Smooth muscle cell of the brain vasculature (primary cell): ENCODE data around the gene UNC13A.

ENCODE experiments used
- DNase-seq: peaks from one replicate; pipeline ENCODE4 v3.0.0-alpha.2; 2012; ENCODE audit warnings: low read depth, low spot score

The UNC13A gene

DNA sequence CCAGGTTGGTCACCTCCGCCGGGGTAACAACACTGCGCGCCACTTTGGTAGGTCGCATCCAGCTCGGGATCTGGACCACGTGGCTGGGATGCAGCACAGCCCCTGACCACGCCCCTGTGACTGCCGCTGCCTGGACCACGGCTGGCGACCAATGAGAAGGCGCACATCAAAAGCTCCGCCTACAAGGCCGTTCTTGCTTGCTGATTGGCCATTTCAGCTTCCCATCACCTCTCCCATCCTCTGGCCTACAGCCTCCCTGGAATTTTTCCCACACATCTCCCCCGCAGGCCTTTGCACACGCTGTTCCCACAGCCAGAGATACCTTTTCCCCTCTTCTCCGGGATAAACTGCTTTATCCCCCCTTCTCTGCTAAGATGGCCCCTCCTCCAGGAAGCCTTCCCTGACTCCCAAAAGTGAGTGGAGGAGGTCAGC lies 18.6 kb upstream of the UNC13A start:
- no peak for DNase-seq

DNA sequence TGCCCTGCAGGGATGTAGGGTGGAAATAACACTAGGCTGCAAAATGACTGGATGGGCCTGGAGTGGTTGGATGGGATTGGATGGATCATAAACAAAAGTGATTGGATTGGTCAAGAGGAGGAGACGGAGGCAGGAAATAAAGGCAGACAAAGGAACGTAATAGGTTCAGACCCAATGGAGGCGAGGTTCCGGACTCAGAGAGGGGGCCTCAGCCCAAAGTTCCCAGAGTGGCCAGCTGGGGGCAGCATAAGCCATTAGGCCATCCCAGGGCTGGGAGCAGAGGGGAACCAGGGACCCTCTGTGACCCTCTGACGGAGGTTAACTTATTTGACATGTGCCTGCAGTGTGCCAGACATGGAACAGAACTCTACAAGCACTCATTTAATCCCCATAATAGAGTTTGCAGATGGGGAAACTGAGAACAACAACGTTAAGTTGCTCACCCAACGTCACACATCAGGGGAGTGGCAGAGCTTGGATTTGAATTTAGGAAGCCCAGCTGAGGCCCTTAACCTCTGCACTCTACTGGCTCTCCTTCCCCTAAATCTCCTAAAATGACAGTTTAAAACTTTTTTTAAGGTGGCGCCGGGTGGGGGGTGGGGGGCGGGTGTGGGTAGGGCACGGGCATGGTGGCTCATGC lies 15.8 kb upstream of the UNC13A start:
- DNase-seq: no peak

DNA sequence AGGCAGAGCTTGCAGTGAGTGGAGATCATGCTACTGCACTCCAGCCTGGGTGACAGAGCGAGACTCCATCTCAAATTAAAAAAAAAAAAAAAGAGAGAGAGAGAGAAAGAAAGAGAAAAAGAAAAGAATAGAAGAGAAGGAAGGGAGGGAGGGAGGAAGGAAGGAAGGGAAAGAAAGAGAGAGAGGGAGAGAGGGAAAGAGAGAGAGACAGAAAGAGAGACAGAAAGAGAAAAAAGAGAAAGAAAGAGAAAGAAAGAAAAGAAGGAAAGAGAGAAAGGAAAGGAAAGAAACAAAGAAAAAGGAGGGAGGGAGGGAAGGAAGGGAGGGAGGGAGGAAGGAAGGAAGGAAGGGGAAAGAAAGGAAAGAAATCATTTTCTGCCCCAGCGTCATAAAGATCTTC lies 7.0 kb upstream of the UNC13A start:
- no peak for DNase-seq

DNA sequence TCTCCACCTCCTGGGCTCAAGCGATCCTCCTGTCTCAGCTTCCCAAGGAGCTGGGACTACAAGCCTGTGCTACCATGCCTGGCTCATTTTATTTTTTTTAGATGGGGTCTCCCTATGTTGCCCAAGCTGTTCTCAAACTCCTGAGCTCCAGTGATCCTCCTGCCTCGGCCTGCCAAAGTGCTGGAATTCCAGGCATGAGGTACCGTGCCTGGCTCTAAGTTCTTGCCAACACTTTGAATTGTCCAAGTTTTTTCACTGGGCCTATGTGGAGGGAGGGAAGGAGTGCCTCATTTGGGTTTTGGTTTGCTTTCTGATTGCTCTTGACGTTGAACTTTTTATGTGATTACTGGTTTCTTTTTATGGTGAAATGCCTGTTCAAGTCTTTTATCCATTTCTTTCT lies 4.4 kb upstream of the UNC13A start:
- no peak for DNase-seq

DNA sequence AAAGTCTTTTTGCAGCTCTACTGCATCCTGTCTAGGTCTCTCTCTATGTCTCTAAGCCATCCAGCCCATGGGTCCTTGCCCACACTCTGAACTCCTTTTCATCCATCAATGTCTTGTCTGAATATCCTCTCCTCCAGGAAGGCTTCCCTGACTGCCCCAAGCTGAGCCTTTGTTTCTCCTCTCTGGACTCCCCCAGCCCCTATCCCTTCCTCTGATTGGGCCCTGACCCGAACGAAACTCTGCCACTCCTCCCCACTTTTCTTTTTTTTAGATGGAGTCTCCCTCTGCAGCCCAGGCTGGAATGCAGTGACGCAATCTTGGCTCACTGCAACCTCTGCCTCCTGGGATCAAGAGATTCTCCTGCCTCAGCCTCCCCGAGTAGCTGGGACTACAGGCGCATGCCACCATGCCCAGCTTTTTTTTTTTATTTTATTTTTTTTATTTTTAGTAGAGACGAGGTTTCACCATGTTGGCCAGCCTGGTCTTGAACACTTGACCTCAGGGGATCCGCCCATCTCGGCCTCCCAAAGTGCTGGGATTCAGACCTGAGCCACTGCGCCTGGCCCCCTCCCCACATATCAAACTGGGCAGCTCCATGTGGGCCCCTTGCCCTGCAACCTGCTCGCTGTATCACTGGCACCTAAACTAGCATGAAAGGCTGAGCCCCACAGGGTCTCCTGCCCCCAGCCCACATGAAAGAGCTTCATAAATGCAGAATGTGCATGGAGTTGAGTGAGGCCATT lies 870 bp upstream of the UNC13A start:
- no peak for DNase-seq

DNA sequence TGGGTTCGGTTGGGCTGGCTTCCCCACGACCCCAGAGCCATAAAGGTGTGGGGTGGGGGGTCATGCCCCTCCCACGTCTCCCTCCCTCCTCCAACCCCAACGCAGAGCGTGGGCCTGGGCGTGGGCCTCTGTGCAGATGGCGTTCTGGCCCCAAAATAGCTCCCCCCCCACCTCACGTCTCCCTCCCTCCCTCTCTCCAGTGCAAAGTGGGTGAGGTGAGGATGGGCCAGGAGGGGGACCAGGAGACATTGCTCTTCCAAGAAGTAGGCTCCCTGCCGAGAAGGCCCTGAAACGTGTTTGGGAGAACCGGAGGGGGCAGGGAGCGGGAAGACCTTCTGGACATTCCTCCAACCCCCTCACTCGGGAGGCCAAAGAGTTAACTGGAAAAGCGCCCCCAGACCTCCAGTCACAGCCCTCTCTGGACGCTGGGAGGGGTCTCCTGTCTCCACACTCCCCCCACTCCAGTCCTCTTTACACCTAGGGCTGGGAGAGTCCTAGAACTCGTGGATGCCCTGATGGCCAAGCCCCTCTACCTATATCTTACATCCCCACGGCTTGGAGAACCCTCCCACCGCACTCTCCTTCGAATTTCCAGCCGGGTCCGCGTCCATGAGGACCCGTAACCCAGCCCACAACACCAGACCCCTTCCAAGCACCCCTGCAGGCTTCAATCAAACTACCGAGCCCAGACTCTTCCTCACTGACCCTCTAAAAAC lies 855 bp downstream of the UNC13A start:
- no peak for DNase-seq

DNA sequence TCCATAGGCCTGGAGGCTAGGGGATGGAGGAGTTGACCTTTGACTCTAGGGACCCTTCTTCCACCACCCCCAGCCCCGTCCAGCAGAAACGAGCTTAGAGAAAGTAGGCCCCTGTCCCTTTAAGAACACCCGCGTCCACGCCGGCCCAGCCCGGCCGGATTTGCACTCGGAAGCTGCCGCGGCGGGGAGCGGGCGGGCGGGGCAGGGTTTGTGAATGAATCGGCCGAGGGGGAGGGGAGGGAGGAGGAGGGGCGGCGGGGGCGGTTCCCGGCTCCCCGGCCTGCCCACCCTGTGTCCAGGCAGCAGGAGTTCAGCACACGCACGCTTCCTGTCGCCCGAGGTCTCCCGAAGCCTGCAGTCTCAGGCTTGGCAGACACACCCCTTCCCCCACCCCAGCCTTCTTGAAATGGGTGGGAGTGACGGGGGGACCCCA lies 1.5 kb downstream of the UNC13A start:
- DNase-seq: no peak

DNA sequence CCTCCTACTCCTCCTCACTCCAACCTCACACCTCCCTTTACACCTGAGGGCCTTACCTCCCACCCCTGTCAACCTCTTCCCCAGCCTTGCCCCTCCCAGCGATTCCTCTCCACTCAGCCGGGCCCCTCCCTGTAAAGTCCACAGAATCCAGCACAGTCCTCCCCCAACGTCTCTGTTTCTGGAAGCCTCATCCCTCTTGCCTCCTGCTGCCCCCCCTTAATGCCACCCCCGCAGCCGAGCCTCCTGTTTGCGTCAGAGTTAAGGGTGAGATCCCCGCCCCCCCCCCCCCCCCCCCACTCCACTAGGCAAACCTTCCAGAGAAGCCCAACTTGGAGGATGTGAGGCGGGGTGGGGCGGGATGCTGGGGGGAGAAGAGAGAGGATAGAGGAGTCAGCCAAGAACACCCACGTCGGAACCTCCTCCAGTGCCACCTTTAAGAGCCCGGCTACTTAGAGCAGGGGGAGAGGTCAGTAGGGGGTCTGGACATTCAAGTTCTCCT lies 2.1 kb downstream of the UNC13A start:
- DNase-seq: no peak

DNA sequence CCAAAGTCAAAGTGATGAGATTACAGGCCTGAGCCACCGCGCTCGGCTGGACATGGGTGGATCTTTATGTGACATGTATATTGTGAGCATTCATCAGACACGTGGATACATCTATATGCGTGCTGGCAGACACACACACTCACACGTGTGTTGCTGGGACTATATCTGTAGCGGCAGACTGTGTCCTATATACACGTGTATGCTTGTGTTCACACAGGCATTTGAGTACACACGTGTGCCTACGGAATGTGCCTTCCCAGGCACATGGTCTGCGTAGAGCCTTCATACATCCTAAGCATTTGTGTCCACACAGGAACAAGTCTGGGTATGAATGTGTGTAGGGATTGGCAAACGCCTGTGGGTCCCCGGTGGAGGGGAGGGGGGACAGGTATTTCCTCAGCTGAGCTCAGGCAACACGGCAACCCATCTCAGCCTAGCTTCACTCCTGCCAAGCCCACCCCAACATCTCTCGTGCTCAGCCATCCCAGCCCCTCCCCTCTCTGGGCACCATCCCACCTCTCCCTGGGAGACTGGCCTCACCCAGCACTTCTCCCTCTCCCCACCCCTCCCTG lies 2.6 kb downstream of the UNC13A start:
- DNase-seq: no peak

DNA sequence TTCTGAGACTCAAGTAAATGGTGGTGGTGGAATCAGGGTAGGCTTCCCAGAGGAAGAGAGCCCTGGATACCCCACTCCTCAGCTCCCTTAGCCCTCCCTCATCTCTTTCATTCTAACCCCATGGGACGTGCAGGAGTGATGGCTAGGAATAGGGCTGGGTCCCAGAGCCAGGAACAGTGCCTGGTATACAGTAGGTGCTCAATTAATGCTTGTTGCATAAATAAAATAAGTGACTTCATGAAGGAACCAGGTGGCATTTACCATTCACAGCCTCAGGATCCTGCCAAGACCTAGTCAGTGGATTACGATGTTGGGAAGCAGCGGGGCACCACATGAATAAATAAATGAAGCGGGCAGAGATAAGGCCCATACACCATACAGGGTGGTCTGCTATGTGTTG lies 3.9 kb downstream of the UNC13A start:
- no peak for DNase-seq

DNA sequence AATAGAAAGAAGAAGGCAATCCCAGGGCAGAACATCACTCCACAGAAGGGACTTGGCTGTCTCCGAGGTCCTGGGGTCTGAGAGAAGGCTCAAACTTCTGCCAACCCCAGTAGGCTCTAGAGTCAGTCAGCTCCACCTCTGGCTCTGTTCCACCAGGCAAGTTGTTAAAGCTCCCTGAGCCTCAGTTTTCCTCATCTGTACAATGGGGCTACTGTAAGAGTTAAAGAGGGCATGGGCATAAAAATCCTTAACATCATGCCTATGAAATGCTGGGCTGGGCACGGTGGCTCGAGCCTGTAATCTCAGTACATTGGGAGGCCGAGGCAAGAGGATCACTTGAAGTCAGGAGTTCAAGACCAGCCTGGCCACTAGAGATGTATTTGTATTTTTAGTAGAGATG lies 5.1 kb downstream of the UNC13A start:
- no peak for DNase-seq

DNA sequence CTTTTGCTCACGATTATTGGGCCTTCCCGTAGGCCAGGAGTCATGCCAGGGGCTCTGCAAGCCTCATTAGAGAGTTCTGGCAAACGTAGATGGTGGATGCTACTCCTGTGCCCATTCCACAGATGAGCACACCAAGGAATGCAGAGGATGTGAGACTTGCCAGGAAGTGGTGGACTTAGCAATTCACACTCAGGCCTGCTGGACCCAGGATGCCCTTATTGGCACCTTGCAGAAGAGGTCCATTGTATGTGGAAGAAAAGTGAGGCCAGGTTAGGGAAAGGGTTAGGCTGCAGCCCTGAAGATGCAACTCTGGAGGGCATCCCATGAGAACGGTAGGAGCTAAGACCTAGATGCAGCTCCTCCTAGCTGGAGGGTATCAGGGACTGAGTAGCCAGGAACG lies 5.9 kb downstream of the UNC13A start:
- DNase-seq: no peak

DNA sequence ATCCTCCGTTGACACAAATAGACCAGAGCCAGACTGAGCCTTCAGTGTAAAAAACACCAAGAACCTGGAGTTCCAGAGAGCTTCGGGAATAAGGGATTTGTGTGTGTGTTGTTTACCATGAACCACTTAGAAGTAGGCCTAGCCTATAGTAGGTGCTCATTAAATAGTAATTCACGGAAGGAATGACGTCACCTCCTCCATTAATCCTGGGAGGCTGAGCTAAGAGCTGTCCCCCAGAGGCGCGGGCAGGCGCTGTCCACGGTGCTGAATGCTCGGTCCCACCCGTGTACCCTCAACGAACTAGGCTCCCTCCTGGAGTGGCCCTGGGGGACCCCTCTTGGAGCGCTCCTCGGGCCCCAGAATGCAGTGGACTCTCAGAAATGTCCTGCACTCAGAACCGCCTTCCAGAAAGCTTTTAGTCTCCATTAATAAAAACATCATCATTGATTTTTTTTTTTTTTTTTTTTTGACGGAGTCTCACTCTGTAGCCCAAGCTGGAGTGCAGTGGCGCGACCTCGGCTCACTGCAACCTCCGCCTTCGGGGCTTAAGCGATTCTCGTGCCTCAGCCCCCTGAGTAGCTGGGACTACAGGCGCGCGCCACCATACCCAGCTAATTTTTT lies 6.5 kb downstream of the UNC13A start:
- DNase-seq: no peak

DNA sequence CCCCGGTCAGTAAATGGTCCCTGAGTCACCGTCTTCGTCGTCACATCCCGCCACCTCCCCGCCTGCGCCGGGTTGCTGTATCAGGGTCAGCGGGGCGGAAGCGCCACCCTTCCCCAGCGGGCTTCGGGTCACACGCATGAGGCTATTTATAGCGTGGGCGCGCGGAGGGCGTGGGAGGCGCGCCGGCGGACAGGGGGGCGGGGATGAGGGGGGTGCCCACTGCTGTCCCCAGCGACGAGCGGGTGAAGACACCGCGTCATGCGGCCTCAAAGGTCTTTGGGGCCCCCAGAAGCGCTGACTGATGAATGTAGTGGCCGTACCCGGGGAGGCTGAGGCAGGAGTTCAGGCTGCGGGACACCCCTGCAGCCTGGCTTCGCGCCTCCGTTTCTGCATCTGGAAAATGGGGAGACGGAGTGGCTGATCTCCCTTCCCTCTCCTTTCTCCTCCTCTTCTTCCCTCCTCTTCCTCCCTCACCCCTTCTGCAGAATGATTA lies 7.9 kb downstream of the UNC13A start:
- no peak for DNase-seq

DNA sequence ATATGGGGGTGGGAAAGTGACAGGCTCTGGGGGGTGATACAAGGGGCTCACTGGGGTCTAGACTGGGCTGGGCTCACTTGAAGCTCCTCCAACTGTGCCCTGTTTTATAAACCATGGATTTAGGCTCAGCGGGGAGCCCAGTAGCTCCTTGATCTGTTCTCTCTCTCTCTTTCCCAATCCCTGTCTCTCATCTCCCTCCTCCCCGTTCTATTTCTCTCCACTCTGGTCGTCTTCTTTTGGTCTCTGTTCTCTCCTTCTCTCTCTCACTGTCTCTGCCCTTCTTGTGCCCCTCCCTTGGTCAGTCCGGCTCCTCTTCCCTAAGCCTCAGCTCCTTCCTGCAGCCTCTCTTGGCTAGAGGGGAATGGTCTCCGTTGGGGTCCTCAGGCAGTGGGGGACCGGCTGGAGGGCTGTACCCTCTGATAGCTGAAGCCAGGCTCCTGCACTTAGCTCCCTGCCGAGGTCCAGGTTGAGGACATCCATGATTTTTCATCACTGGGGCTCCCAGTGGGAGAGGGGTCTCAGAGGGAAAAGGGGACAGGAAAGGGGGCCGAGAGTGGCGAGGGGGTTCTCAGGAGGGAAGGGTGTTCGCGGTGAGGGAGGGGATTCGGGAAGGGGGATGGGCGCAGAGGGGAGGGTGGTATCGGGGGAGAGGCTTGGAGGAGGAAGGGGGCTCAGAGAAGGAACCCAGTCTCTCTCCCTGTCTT lies 8.5 kb downstream of the UNC13A start:
- no peak for DNase-seq

DNA sequence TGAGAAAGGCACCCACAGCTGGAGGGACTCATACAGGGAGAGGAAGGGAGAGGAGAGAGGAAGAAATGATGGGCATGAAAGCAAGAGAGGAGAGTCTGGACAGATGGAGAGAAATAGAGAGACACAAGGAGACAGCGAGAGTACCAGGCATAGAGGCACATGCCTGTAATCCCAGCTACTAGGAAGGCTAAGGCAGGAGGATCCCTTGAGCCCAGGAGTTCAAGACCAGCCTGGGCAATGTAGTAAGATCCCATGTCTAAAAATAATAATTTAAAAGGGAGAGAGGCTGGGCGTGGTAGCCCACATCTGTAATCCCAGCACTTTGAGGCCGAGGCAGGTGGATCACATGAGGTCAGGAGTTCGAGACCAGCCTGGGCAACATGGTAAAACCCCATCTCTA lies 9.3 kb downstream of the UNC13A start:
- DNase-seq: no peak

DNA sequence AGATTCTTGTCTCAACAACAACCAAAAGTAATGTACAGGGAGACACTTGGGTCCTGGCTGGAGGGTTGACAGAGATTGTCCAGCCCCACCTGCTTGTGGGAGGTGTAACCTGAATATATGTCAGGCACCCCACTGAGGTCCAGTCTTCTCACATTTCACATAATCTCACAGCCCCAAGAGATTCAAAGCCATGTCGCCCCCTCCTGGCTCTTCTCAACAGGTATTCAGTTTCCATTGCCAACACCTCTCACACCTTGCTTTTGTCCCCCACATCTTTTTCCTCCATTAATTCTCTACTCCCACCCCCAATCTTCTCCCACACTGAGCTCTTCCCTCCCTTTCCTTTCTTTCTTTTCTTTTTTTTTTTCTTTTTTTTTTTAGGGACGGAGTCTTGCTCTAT lies 11.2 kb downstream of the UNC13A start:
- no peak for DNase-seq

DNA sequence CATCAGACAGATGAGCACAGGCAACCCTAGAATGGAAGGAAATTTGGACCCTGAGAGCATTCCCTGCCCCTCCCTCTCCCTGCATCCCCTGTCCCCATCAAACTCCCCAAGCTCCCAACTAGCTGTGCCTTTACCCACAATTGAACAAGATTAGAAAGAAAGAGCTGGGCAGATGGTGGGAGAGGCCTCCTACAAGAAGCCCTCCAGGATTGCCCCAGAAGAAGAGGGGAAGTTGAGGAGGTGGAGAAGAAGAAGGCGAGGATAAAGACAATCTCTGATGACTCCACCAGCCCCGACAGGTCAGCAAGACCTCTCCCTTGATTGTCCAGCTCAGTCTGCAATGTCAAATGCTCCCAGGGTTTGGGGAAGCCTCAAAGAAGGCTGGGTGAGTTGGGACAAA lies 11.9 kb downstream of the UNC13A start:
- DNase-seq: no peak

DNA sequence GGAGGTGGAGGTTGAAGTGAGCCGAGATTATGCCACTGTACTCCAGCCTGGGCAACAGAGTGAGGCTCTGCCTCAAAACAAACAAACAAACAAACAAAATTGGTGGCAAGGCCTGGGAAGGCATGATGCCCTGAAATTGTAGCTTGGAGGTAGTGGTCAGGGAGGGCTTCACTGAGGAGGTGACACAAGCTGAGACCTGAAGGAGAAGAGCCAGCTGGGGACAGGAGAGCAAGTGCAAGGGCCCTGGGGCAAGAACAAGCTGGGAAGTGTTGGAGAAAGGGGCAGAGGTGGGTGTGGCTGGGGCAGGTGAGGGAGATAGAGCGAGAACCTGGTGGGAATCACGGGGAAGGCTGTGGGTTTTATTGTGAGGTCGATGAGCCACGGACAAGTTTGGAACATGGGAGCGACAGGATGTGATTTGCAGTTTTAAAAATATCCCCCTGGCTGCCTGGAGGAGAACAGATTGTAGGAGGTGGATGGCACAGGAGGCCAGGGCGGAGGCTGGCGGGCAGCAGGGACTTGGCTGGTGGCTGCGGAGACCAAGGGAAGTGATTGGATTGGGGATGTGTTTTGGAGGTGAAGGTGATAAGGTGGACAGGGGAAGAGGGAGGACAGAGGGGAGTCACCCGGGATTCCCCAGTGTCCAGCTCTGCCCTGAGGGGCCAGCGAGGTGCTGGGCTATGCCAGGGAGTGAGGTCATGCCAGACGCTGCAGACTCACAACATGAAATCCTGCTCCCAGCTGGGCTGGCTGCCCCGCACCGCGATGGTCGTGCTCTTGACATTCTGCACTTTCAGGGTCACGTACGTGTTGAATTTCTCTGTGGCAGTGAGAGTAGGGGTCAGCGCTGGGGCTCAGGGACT lies 14.0 kb downstream of the UNC13A start:
- DNase-seq: no peak

DNA sequence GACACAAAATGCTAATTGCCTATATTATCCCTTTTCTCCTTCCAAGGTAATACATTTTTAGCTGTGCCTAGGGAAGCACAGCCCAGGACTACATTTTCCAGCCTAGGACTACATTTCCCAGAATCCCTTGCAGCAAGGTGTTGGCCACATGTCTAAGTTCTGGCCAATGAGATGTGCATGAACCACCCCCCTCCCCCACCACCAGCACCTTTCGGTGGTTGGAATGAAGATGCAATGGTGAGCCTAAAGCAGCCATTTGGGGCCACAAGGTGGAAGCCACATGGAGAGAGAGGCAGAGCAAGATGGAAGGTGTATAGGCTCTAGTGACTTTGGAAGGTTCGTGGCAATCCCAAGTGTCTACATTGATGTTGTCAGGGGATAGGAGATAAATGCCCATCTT lies 16.2 kb downstream of the UNC13A start:
- DNase-seq: no peak
